GM10847 (cell line): ENCODE measurements around the gene KRTAP19-8.

Experiments used
- POLR2A ChIP-seq: IDR thresholded peaks from 2 replicates; pipeline ENCODE4 v1.6.1; 2011; ENCODE audit not compliant: insufficient read length; ENCODE audit errors: extremely low read depth

KRTAP19-8 gene

GRCh38 chr21:31030367-31031106, 7.7 kb downstream of the KRTAP19-8 start:
- TF ChIP-seq POLR2A: no peak

GRCh38 chr21:31023680-31024079, 14.6 kb downstream of the KRTAP19-8 start:
- TF ChIP-seq POLR2A: no peak

- TF ChIP-seq POLR2A: no peak
These were observed 16.0 kb downstream of the KRTAP19-8 start for GRCh38 chr21:31022306-31022705.

GRCh38 chr21:31018232-31018631, 20.0 kb downstream of the KRTAP19-8 start:
- no peak for TF ChIP-seq POLR2A

GRCh38 chr21:31014891-31015290, 23.4 kb downstream of the KRTAP19-8 start:
- no peak for TF ChIP-seq POLR2A

- TF ChIP-seq POLR2A: no peak
These were observed 25.9 kb downstream of the KRTAP19-8 start for GRCh38 chr21:31012133-31013089.

- no peak for TF ChIP-seq POLR2A
These were observed 26.9 kb downstream of the KRTAP19-8 start for GRCh38 chr21:31011412-31011811.

GRCh38 chr21:31008355-31008754, 29.9 kb downstream of the KRTAP19-8 start:
- TF ChIP-seq POLR2A: no peak

GRCh38 chr21:31005019-31005418, 33.3 kb downstream of the KRTAP19-8 start:
- no peak for TF ChIP-seq POLR2A

GRCh38 chr21:31003471-31003870, 34.8 kb downstream of the KRTAP19-8 start:
- no peak for TF ChIP-seq POLR2A

GRCh38 chr21:30997541-30997940, 40.7 kb downstream of the KRTAP19-8 start:
- TF ChIP-seq POLR2A: no peak

- no peak for TF ChIP-seq POLR2A
These were observed 41.5 kb downstream of the KRTAP19-8 start for GRCh38 chr21:30996728-30997127.

- TF ChIP-seq POLR2A: no peak
These were observed 43.3 kb downstream of the KRTAP19-8 start for GRCh38 chr21:30994932-30995331.

- no peak for TF ChIP-seq POLR2A
These were observed 47.6 kb downstream of the KRTAP19-8 start for GRCh38 chr21:30990514-30991262.

- TF ChIP-seq POLR2A: no peak
These were observed 49.6 kb downstream of the KRTAP19-8 start for GRCh38 chr21:30988706-30989105.
